OCI-LY3 (cell line): Measurements from ENCODE around the gene PPFIBP2.
"Not testable (repeated sequence)": the region's sequence is repeated elsewhere in the genome, so short reads cannot be mapped to it uniquely, and the experiment has no call there.

ENCODE experiments used
- H2AFZ ChIP-seq: fragments of 200-600, 300-600 bp; shearing (Covaris generic); 2 replicates; pipeline ENCODE4 v1.6.0; 2014; ENCODE audit warnings: antibody characterized with exemption, low read depth, low read length
- H3K27ac ChIP-seq: fragments of 200-600, 300-600 bp; sonication (generic); 2 replicates; pipeline ENCODE4 v1.5.1; 2014; ENCODE audit warnings: mild to moderate bottlenecking, low read length, moderate library complexity, mixed read lengths
- H3K27me3 ChIP-seq: fragments of 200-600, 300-600 bp; sonication (generic); 2 replicates; pipeline ENCODE4 v1.6.1; 2014; ENCODE audit warnings: low read depth, low read length, mixed read lengths
- H3K36me3 ChIP-seq: fragments of 200-600, 300-600 bp; sonication (generic); replicated peaks from 2 replicates; pipeline ENCODE3; 2014; ENCODE audit warnings: low read depth, low read length, mixed read lengths
- H3K4me1 ChIP-seq: fragments of 300-600, 200-600 bp; sonication (generic); 2 replicates; pipeline ENCODE4 v1.6.1; 2014; ENCODE audit warnings: low read length, mixed read lengths
- H3K4me2 ChIP-seq: fragments of 200-600, 300-600 bp; sonication (generic); 2 replicates; pipeline ENCODE4 v1.6.1; 2014; ENCODE audit warnings: low read length, mixed read lengths
- H3K4me3 ChIP-seq: fragments of 300-600, 200-600 bp; sonication (generic); 2 replicates; pipeline ENCODE4 v1.5.1; 2014; ENCODE audit warnings: antibody characterized with exemption, mild to moderate bottlenecking, low read length, moderate library complexity
- H3K79me2 ChIP-seq: fragments of 300-600, 200-600 bp; shearing (Covaris generic); 2 replicates; pipeline ENCODE4 v1.6.1; 2014; ENCODE audit warnings: mild to moderate bottlenecking, low read length, mixed read lengths
- H3K9ac ChIP-seq: fragments of 300-600, 200-600 bp; shearing (Covaris generic); 2 replicates; pipeline ENCODE4 v1.6.0; 2014; ENCODE audit warnings: mild to moderate bottlenecking, low read length, moderate library complexity
- H3K9me3 ChIP-seq: fragments of 200-600, 300-600 bp; shearing (Covaris generic); 2 replicates; pipeline ENCODE4 v1.6.1; 2014; ENCODE audit warnings: low read length, mixed read lengths; ENCODE audit not compliant: insufficient read depth
- H4K20me1 ChIP-seq: fragments of 200-600, 300-600 bp; sonication (generic); 2 replicates; pipeline ENCODE4 v1.6.1; 2016; ENCODE audit warnings: low read length, mixed read lengths; ENCODE audit not compliant: insufficient read depth
- EZH2phosphoT487 ChIP-seq: fragments of 200-600 bp; shearing (Covaris generic); IDR thresholded peaks from 2 replicates; pipeline ENCODE4 v1.6.1; 2018; ENCODE audit warnings: antibody characterized with exemption, mixed run types, low read depth
- TF ChIP-seq, protein P1 (sequence below): fragments of 200-600, 300-600 bp; sonication (generic); IDR thresholded peaks from 2 replicates; pipeline ENCODE4 v1.5.1; 2014; ENCODE audit warnings: antibody characterized with exemption, low read length, low read depth

The PPFIBP2 gene

GRCh38 chr11:7656704-7657103 lies 142.9 kb downstream of the PPFIBP2 start:
- H3K9ac ChIP-seq = no peak overlapping the region
- H3K36me3 ChIP-seq = peaks cover 50% of the 10 kb centered on the region
- no peaks in the 10 kb centered on the region for H3K9me3 ChIP-seq
- no peak for TF ChIP-seq EZH2phosphoT487
- TF ChIP-seq, protein P1, sequence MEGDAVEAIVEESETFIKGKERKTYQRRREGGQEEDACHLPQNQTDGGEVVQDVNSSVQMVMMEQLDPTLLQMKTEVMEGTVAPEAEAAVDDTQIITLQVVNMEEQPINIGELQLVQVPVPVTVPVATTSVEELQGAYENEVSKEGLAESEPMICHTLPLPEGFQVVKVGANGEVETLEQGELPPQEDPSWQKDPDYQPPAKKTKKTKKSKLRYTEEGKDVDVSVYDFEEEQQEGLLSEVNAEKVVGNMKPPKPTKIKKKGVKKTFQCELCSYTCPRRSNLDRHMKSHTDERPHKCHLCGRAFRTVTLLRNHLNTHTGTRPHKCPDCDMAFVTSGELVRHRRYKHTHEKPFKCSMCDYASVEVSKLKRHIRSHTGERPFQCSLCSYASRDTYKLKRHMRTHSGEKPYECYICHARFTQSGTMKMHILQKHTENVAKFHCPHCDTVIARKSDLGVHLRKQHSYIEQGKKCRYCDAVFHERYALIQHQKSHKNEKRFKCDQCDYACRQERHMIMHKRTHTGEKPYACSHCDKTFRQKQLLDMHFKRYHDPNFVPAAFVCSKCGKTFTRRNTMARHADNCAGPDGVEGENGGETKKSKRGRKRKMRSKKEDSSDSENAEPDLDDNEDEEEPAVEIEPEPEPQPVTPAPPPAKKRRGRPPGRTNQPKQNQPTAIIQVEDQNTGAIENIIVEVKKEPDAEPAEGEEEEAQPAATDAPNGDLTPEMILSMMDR = no peak
- no peak overlapping the region for H3K4me2 ChIP-seq
- H2AFZ ChIP-seq = no peak overlapping the region
- no peaks in the 10 kb centered on the region for H3K79me2 ChIP-seq
- no peak overlapping the region for H3K27ac ChIP-seq
- H3K4me1 ChIP-seq = no peaks in the 10 kb centered on the region
- H3K27me3 ChIP-seq = no peaks in the 10 kb centered on the region
- H4K20me1 ChIP-seq = no peaks in the 10 kb centered on the region
- no peak overlapping the region for H3K4me3 ChIP-seq

DNA sequence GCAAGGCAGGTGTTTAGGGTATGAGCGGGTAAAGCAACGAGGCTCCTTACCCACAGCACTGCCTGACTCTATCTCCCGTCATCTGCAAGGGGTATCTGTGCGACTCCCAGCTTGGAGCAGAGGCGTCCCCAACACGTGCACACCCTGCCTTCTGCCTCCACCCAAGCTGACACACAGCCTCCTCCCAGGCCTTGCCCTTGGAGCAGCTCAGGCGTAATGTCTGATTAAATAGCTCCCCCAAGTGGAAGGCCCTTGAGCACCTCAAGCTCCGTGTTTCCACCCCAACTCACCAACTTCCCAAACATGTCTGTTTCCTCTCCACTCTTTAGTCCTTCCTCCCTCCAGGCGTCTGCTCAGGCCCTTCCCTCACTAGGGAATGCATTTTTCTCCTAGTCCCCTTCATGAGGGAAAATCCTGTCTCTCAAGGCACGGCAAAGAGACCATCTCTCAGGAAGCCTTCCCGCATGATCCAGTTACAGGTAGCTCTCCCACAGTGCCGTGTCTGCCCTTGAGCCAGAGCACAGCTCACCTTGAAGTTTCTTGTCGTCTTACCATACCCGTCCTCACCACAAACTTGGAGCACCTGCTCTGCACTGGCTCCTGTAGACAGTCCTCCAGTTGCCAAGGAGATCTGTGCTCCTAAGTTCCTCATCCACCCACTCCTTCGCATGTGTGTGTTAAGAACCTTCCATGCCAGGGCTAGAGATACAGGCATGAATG lies 143.7 kb downstream of the PPFIBP2 start:
- no peaks in the 10 kb centered on the region for H4K20me1 ChIP-seq
- no peaks in the 10 kb centered on the region for H3K4me1 ChIP-seq
- H2AFZ ChIP-seq = no peak overlapping the region
- H3K27me3 ChIP-seq = no peaks in the 10 kb centered on the region
- H3K27ac ChIP-seq = no peak overlapping the region
- H3K79me2 ChIP-seq = no peaks in the 10 kb centered on the region
- TF ChIP-seq EZH2phosphoT487 = no peak
- TF ChIP-seq, protein P1 = peak; percentile 44
- no peak overlapping the region for H3K9ac ChIP-seq
- H3K4me3 ChIP-seq = no peak overlapping the region
- H3K9me3 ChIP-seq = no peaks in the 10 kb centered on the region
- peaks cover 43% of the 10 kb centered on the region for H3K36me3 ChIP-seq
- H3K4me2 ChIP-seq = no peak overlapping the region

GRCh38 chr11:7663531-7663930 lies 149.7 kb downstream of the PPFIBP2 start:
- H2AFZ ChIP-seq, H3K27ac ChIP-seq, H3K9me3 ChIP-seq, H3K4me3 ChIP-seq, H3K27me3 ChIP-seq, H4K20me1 ChIP-seq, H3K79me2 ChIP-seq, H3K4me2 ChIP-seq, H3K9ac ChIP-seq: not testable (repeated sequence)
- Histone ChIP-seq H3K36me3 (peaks cover 40% of the 10 kb centered on the region), H3K4me1 (peaks cover 11% of the 10 kb centered on the region; the same call in 1 of the 2 replicates)

DNA sequence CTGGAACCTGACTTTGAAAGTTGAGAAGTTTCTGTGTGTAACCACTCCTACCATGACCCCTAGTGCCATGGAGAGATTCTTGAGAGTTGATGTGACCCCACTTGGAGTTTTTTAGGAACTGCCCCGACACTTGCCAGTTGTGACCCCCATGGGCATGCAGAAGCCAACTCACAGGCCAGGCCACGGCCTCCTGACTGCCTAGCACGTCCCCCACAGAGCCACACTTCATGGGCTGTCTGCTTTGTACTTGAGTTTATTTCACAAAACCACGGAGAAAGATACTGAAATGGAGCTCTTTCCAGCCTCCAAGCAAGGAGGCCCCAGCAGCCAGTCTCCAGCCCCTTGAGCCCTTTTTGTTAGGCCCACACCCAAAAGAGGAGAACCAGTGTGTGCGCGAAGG lies 151.1 kb downstream of the PPFIBP2 start:
- H3K4me2 ChIP-seq = no peak overlapping the region
- H2AFZ ChIP-seq = no peak overlapping the region
- peaks cover 53% of the 10 kb centered on the region for H3K36me3 ChIP-seq
- H3K79me2 ChIP-seq = no peaks in the 10 kb centered on the region
- no peaks in the 10 kb centered on the region for H3K9me3 ChIP-seq
- peaks cover 4% of the 10 kb centered on the region; the same call in 1 of the 2 replicates for H4K20me1 ChIP-seq
- peaks cover 11% of the 10 kb centered on the region; the same call in 1 of the 2 replicates for H3K4me1 ChIP-seq
- no peak overlapping the region for H3K9ac ChIP-seq
- H3K4me3 ChIP-seq = no peak overlapping the region
- H3K27me3 ChIP-seq = no peaks in the 10 kb centered on the region
- no peak overlapping the region for H3K27ac ChIP-seq
- TF ChIP-seq EZH2phosphoT487 = no peak
- TF ChIP-seq, protein P1 = no peak
